SHP77 treated with DMSO at 0.1 percent for 48 hours (cell line): Measurements from ENCODE around the gene STAP2.

Source experiments
- DNase-seq: peaks from one replicate; lab custom pipeline; 2025; lab: John Stamatoyannopoulos, UW

Gene STAP2

DNA sequence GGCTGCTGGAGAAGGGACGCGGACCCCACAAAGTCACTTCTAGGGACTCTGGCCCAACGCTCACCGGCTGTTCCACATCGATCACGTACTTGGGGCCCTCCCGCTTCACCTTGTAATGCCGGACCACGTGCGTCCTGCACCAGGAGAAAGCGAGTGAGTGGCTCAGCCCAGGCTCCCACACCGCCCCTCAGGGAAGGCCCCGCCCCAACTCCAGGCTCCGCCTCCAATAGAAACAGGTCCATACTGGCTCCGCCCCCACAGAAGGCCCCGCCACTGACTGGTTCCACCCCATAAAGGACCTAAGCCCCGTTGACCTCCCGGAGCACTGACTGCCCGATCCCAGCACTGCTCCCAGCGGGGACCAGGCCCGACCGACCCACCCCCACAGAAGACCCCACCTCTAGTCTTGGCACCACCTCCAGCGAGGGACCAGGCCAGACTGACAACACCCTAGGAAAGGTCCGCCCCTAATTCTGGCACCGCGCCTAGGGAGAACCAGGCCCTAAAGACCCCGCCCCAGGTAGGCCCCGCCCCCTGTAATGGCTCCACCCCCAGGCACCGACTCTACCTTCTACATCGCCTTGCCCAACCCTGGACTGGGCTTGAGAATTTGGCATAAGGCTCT is 11.3 kb downstream of the STAP2 start:
- DNase-seq: no peak

DNA sequence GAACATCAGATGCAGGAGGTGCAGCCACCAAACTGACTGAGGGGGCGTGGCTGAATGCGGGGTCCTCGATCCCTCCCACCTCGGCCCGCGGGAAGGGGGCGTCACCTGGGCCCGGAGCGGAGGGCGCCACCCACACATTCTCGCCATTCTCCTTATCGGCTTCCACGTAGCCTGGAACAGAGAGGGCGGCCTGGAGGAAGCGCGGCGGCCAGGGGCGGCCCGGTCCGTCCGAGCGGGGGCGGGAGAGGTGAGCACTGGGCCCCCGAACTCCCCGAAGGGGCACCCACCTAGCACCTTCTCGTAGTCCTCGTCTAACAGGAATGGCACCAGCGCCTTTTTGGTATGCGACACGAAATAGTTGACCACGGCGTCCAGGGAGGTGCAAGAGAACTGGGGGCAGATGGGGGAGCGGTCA is 11.8 kb downstream of the STAP2 start:
- no peak for DNase-seq

DNA sequence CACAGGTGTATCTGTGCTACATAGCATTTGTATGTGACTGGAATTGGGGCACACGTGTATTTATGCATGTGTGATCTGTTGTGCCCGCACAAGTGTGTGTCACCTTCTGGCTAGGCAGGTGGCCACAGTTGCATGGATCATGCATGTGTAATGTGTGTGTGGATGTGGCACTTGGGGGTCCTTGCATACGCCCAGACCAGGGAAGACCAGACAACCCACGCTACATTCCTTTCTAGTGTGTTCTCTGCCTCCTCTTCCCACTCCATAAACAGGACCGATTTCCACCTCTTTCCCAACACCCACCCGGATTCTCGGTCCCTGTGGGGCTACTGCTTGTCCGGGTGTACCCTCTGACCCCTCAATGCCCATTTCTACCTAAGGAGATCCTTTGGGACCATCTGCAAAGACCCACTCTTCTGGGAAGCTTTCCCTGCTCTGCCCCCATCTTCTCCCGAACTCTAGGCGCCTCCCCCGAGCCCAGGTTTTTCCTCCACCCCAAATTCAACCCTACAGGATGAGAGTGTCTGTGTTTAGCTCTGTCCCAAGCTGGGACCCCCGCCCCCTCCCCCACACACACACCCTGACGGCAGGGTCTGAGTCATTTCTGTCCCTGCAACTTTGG is 12.3 kb downstream of the STAP2 start:
- DNase-seq: no peak

- no peak for DNase-seq
These were observed 14.4 kb downstream of the STAP2 start for GRCh38 chr19:4324228-4324627.

DNA sequence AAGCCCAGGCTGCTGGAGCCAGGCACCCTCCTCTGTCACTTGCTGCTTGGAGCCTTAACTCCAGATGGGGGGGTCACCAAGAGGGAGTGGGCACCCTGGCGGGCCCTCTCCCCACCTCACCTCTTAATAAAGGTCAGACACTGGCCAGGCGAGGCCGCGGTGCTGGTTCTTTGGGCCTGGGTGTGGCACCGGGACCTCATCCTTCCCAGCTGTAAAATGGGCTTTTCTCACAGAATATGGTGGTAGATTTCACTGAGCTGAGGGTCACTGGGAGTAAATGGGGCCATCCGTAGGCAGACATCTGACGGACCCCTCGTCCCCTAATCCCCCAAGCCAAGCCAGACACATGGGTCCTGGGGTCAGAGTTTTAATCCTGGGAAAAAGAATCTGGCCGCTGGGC is 14.9 kb downstream of the STAP2 start:
- no peak for DNase-seq

DNA sequence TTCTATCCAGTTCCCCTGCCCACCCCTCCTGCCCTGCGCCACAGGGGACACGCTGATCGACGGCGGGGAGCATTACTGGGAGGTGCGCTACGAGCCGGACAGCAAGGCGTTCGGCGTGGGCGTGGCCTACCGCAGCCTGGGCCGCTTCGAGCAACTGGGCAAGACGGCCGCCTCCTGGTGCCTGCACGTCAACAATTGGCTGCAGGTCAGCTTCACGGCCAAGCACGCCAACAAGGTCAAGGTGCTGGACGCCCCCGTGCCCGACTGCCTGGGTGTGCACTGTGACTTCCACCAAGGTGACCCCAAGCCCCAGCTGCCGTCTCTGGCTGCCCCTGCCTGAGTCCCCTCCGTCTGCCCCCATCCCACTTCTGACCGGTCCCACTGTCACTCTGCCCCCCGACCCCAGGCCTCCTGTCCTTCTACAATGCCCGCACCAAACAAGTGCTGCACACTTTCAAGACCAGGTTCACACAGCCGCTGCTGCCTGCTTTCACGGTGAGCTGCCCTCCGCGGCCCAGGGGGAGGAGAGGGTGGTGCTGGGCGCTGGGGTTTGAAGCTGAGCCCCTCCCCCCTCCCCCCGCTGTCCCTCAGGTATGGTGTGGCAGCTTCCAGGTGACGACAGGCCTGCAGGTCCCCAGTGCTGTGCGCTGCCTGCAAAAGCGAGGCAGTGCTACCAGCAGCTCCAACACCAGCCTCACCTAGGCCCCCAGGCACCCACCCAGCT is 15.5 kb downstream of the STAP2 start:
- no peak for DNase-seq

GRCh38 chr19:4320419-4320818 is 18.2 kb downstream of the STAP2 start:
- DNase-seq: no peak

DNA sequence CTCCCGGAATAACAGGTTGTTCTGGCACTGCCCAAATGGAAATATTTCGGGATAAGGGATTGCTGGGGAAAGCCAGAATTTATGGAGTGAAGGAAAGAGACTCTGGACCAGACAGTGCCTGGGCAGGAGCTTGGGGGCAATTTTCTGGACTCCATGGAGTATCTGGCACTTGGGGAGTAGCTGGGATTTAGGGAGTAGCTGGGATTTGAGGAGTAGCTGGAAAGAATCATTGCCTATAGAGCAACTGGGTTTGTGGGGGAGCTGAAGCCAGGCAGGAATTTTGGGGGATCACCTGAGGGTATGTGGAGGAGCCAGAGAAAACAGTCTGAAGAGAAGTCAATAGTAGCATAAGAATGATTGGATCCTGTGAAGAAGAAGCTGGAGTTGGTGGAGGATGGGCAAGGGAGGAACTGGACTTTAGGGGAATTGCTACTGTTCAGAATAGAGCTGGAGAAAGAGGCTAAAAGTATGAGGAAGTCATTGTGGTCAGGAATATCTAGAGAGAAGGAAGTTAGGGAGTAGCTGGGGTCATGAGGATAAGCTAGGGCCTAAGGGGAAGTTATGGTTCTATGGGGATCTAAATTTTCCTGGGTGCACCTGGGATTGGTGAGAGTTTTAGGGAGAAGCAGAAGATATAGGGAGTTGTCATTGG is 19.4 kb downstream of the STAP2 start:
- DNase-seq: no peak

DNA sequence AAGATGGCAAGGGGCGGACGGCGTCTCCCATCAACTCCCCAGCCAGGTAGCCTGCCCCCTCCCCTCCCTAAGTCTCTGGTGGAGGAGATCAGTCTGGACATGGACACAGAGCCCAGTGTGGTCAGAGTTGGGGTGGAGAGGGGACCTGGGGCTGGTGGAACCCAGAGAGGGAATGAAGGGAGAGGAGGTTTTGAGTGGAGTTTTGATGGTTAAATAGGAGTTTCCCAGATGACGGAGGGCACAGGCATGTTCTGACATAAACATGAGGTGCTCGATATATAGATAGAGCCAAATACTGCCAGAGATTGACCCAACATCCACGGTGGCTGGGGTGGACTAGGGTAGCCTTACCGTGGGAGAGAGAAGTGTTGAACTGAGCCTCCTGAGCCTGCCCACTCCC is 20.2 kb downstream of the STAP2 start:
- DNase-seq: no peak

- DNase-seq: no peak
These were observed 21.7 kb downstream of the STAP2 start for GRCh38 chr19:4316956-4317355.

DNA sequence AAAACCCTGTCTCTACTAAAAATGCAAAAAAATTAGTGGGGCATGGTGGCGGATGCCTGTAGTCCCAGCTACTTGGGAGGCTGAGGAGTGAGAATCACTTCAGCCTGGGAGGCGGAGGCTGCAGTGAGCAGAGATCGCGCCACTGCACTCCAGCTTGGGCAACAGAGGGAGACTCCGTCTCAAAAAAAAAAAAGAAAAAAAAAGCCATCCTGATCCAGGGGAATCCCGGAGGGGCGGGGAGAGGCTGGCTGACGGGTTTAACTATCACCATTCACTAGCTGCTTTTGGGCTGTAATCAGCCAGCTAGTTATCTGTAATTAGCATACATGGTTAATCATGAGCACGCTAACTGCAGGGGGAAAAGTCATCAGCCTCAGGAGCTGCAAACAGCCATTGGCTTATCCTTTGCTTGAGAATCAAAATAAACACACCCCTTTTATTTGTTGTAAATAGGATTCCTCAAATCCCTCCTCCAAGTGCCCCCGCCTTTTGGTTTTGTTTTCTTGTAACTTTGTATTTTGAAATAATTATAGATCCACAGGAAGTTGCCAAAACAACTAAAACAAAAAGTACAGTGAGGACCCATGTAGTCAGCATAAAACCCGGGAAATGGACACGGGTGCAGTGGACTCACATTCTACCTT is 24.7 kb downstream of the STAP2 start:
- no peak for DNase-seq

GRCh38 chr19:4310247-4311121 is 28.1 kb downstream of the STAP2 start:
- no peak for DNase-seq

DNA sequence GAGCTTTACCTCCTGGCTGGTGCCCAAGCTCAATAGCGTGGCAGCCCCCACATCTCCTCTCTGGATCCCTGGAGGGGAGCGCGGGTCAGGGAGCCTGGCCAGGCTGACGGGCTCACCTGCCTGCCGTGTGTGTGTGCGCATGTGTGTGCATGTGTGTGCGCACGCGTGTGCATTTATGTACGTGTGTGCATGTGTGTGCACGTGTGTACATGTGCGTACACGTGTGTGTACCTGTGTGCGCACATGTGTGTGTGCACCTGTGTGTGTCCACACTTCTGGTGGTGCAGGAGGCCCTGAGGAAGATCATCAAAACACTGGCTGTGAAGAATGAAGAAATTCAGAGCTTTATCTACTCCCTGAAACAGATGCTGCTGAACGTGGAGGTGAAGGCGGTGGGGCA is 33.0 kb downstream of the STAP2 start:
- DNase-seq: no peak

- no peak for DNase-seq
These were observed 33.4 kb downstream of the STAP2 start for GRCh38 chr19:4305257-4305612.

DNA sequence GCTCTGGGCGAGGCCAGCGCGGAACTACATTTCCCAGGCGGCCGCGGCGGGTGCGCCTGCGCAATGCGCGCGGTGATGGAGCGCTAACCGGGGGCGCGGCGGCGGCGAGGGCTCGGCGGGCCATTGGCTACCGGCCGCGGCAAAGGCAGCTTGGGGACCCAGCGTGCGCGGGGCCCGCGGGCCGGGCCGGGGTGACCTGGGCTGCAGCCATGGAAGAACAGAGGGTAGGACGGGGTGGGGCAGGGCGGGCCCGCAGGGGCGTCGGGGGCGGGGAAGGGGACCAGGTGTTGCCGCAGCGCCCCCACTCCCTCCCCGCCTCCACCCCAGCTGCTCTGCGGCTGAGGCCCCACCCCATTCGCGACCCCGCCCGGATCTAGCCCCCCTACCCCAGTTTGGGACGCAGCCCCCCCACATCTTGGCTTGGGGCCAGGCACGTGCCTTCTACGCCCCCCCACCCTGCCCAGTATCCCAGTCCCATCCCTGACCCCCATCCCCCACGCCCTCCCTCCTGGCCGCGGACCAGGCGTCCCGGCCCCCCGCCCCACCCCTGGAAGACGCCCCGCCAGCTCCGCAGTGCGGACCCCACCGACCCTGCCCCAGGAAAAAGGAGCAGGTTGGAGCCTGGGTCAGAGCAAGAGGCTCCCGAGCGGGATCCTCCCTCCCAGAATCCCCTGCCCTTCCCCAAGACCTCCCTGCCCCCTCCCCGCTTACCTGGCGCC is 33.9 kb downstream of the STAP2 start, which contains the start of gene FSD1:
Gene FSD1, plus strand, starts transcription at position 61 of the 719 bp plus-strand sequence. Its CDS starts 149 bp downstream, at position 210.
- peak; percentile 56 for DNase-seq

- no peak for DNase-seq
These were observed 34.6 kb downstream of the STAP2 start for GRCh38 chr19:4303819-4304537.

GRCh38 chr19:4302243-4302640 is 36.4 kb downstream of the STAP2 start, which contains the start of gene TMIGD2:
Gene TMIGD2 (minus strand): TSS chr19:4302389. CDS start chr19:4302385, 4 bp downstream.
- no peak for DNase-seq

DNA sequence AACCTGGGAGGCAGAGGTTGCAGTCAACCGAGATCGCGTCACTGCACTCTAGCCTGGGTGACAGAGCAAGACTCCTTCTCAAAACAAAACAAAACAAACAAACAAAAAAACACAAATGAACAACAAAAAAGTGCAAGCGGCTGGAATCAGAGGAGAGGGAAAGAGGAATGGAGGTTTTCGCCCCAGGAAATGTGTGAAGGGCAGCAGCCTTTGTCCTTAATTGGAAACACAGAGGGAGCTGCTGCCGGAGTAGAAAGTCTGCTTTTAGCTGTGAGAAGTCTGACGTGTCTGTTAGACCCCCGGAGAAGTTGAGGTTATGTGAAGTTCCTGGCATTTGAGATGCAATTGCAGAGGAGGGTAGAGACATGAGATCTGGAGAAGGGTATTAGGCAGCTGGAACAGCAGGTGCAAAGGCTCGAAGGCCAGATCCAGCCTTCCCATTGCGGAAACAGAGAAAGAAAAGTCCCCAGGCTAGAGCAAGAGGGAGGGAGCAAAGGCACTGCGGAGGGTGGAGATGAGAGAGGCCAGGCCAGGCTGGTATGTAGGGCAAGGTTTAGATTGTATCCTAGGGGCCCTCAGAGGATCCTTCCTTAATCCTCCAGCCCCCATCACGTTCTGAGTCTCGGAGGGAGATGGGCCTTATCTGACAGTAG is 36.9 kb downstream of the STAP2 start:
- DNase-seq: no peak

DNA sequence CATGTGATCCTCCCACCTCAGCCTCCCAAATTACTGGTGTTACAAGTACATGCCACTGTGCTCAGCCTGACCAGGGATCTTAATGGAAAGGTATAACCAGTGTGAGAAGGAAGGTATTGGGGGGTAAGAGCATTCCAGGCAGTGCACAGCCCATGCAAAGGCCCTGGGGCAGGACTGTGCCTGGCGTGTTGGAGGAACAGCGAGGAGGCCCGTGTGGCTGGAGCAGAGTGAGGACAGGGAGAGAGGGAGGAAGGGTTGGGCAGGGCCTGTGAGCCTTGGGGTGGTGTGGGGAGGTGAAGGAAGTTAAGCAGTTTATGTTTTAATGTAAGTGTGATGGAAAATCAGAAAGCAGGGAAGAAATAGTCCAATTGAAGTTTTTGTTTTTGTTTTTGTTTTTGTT is 38.0 kb downstream of the STAP2 start:
- DNase-seq: no peak
